Measurements from ENCODE around the gene ADCY2.

Gene ADCY2

GRCh38 chr5:7628248-7628647, 232.3 kb downstream of the ADCY2 start:
- no peaks in the 10 kb centered on the region for H3K27me3 ChIP-seq (ENCODE audit: insufficient read depth, poor library complexity, severe bottlenecking)
- no peak overlapping the region for H3K4me3 ChIP-seq (replicated peaks; ENCODE audit: insufficient read depth, low read length)
- DNase-seq (ENCODE audit: low read depth in 1 of 2, low spot score in 1 of 2): no peak
- H3K27ac ChIP-seq (replicated peaks): no peak overlapping the region
- TF ChIP-seq REST (IDR thresholded peaks at IDR 0.05; ENCODE audit: insufficient replicate concordance, low read depth) (no peak), GABPA (IDR thresholded peaks at IDR 0.05; ENCODE audit: low read depth) (no peak), SPI1 (IDR thresholded peaks at IDR 0.05; ENCODE audit: borderline replicate concordance, low read depth) (no peak), POLR2AphosphoS5 (IDR thresholded peaks at IDR 0.05; ENCODE audit: low read depth) (no peak)
- TF ChIP-seq, protein P1, sequence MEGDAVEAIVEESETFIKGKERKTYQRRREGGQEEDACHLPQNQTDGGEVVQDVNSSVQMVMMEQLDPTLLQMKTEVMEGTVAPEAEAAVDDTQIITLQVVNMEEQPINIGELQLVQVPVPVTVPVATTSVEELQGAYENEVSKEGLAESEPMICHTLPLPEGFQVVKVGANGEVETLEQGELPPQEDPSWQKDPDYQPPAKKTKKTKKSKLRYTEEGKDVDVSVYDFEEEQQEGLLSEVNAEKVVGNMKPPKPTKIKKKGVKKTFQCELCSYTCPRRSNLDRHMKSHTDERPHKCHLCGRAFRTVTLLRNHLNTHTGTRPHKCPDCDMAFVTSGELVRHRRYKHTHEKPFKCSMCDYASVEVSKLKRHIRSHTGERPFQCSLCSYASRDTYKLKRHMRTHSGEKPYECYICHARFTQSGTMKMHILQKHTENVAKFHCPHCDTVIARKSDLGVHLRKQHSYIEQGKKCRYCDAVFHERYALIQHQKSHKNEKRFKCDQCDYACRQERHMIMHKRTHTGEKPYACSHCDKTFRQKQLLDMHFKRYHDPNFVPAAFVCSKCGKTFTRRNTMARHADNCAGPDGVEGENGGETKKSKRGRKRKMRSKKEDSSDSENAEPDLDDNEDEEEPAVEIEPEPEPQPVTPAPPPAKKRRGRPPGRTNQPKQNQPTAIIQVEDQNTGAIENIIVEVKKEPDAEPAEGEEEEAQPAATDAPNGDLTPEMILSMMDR (IDR thresholded peaks at IDR 0.05; ENCODE audit: insufficient read depth, low read length): no peak

DNA sequence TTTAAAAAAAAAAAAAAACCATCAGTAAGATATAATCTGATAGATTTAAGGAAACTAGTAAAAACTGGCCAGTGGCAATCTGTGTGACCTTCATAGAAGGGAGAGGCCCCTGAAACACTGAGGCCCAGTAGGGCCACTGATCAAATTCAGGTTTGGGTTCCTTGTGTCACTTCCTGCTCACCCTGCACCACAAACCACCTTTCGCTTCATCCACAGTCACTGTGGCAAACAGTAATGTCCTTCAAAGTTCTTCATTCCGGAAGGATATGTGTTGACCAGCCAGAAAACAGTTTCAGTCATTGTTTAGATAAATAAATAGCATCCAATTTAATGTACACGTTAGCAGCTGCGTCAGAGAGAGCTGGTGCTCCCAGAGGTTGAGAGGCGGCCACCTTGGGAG, 232.9 kb downstream of the ADCY2 start:
- DNase-seq (ENCODE audit: low read depth in 1 of 2, low spot score in 1 of 2): no peak
- TF ChIP-seq GABPA (IDR thresholded peaks at IDR 0.05; ENCODE audit: low read depth): no peak
- TF ChIP-seq, protein P1 (IDR thresholded peaks at IDR 0.05; ENCODE audit: insufficient read depth, low read length): no peak
- TF ChIP-seq REST (IDR thresholded peaks at IDR 0.05; ENCODE audit: insufficient replicate concordance, low read depth): no peak
- no peak for TF ChIP-seq POLR2AphosphoS5 (IDR thresholded peaks at IDR 0.05; ENCODE audit: low read depth)
- TF ChIP-seq SPI1 (IDR thresholded peaks at IDR 0.05; ENCODE audit: borderline replicate concordance, low read depth): no peak

DNA sequence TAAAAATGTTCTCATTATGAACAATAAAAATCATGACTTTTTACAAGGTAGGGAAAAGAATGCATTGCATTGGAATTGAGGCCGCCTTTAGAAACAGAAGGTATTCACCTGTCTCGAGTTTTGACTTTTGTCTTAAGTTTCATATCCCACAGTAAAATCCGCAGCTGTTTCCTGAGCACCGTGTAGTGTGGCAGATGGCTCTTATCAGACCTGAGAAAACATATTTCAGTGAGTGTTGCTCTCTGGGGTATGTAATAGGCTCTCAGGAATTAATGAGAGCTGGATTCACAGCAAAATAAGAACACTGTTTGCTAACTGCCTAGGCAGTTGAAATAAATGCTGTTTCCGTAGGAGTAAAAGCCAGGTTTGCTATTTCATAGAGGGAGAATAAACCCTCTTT, 233.6 kb downstream of the ADCY2 start:
- TF ChIP-seq POLR2AphosphoS5 (IDR thresholded peaks at IDR 0.05; ENCODE audit: low read depth) (no peak), GABPA (IDR thresholded peaks at IDR 0.05; ENCODE audit: low read depth) (no peak), SPI1 (IDR thresholded peaks at IDR 0.05; ENCODE audit: borderline replicate concordance, low read depth) (no peak), REST (IDR thresholded peaks at IDR 0.05; ENCODE audit: insufficient replicate concordance, low read depth) (no peak)
- TF ChIP-seq, protein P1 (IDR thresholded peaks at IDR 0.05; ENCODE audit: insufficient read depth, low read length): no peak
- no peak for DNase-seq (ENCODE audit: low read depth in 1 of 2, low spot score in 1 of 2)
- H3K27ac ChIP-seq (replicated peaks): no peak overlapping the region
- H3K27me3 ChIP-seq (ENCODE audit: insufficient read depth, poor library complexity, severe bottlenecking): no peaks in the 10 kb centered on the region
- H3K4me3 ChIP-seq (replicated peaks; ENCODE audit: insufficient read depth, low read length): no peak overlapping the region

More for the DNA sequence above, 232.9 kb downstream of the ADCY2 start:
- Histone ChIP-seq H3K27ac (replicated peaks) (no peak overlapping the region), H3K4me3 (replicated peaks; ENCODE audit: insufficient read depth, low read length) (no peak overlapping the region), H3K27me3 (ENCODE audit: insufficient read depth, poor library complexity, severe bottlenecking) (no peaks in the 10 kb centered on the region)

All from HL-60 (cell line).